ENCODE data around the gene CCDC178.

GRCh38 chr18:33212363-33212762, 228.2 kb downstream of the CCDC178 start:
- TF ChIP-seq CTCF (conservative IDR thresholded peaks at IDR 0.05; ENCODE audit: low read depth, low read length) = no peak
- no peak for TF ChIP-seq MXI1 (IDR thresholded peaks at IDR 0.05; ENCODE audit: borderline replicate concordance, low read depth, low read length)
- TF ChIP-seq BHLHE40 (IDR thresholded peaks at IDR 0.05; ENCODE audit: low read depth, low read length) = no peak
